ENCODE data around the gene TRRAP.

DNA sequence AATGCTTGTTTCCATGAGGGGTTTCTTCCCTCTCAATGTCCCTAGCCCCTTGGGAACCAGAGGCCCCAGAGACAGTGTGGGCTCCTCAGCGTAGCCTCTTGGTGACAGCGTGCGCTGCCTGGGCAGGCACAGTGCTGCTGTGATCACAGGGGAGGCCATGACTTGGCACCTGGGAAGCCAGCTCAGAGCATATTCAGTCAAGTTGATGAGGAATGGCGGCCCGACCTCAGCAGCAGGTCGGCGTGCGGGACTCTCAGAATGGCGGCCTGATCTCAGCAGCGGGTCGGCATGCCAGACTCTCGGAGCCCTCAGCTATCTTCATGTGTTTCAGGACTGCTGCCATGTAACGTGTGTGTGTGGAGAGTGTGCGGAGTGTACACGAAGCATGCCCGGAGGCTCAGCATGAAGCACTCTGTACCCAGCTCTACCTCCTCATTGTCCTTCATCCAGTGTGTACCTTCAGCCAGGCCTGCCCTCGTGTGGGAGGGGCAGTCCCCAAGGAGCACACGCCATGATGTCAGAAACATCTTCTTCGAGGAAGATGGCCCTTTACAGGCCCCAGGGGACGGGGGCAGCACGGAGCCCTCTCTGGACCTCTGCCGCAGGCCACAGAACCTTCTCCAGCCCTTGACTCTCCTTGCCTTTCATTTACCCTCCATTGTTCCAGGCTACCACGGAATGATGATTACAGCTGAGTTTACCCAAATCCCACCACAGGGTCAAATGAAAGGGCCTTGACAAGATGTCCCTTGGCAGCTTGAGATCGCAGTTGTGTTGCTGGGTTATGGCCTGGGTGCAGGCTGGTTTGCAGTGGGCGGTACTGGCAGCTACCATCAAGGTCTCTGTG, 135.2 kb downstream of the TRRAP start:
- TF ChIP-seq, protein P1, sequence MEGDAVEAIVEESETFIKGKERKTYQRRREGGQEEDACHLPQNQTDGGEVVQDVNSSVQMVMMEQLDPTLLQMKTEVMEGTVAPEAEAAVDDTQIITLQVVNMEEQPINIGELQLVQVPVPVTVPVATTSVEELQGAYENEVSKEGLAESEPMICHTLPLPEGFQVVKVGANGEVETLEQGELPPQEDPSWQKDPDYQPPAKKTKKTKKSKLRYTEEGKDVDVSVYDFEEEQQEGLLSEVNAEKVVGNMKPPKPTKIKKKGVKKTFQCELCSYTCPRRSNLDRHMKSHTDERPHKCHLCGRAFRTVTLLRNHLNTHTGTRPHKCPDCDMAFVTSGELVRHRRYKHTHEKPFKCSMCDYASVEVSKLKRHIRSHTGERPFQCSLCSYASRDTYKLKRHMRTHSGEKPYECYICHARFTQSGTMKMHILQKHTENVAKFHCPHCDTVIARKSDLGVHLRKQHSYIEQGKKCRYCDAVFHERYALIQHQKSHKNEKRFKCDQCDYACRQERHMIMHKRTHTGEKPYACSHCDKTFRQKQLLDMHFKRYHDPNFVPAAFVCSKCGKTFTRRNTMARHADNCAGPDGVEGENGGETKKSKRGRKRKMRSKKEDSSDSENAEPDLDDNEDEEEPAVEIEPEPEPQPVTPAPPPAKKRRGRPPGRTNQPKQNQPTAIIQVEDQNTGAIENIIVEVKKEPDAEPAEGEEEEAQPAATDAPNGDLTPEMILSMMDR (IDR thresholded peaks at IDR 0.05 in 4 of 5, conservative IDR thresholded peaks at IDR 0.05 in 1 of 5) = no peak
- TF ChIP-seq POLR2A (IDR thresholded peaks at IDR 0.05) = no peak
